Measurements from ENCODE around the gene ACACA.

The ACACA gene

GRCh38 chr17:37098152-37098551 lies 308.5 kb downstream of the ACACA start:
- DNase-seq (ENCODE audit: low spot score in 2 of 2) = no peak
- Mint-ChIP-seq H3K27me3 (no peaks in the 10 kb centered on the region), H3K9me3 (no peaks in the 10 kb centered on the region), H3K27ac (ENCODE audit: low read depth) (no peak overlapping the region), H3K36me3 (ENCODE audit: insufficient read depth) (peaks cover 8% of the 10 kb centered on the region), H3K4me3 (no peak overlapping the region), H3K4me1 (no peaks in the 10 kb centered on the region)
- no peak for ATAC-seq (replicated peaks; ENCODE audit: extremely low read depth, poor library complexity, severe bottlenecking)

- Mint-ChIP-seq H3K4me1 (no peaks in the 10 kb centered on the region), H3K27ac (ENCODE audit: low read depth) (no peak overlapping the region), H3K27me3 (no peaks in the 10 kb centered on the region), H3K36me3 (ENCODE audit: insufficient read depth) (peaks cover 7% of the 10 kb centered on the region), H3K4me3 (no peak overlapping the region), H3K9me3 (no peaks in the 10 kb centered on the region)
- no peak for ATAC-seq (replicated peaks; ENCODE audit: extremely low read depth, poor library complexity, severe bottlenecking)
- no peak for DNase-seq (ENCODE audit: low spot score in 2 of 2)
These were observed 309.5 kb downstream of the ACACA start for GRCh38 chr17:37097154-37097553.

- H3K27ac Mint-ChIP-seq (ENCODE audit: low read depth) = no peak overlapping the region
- DNase-seq (ENCODE audit: low spot score in 2 of 2) (no peak), ATAC-seq (replicated peaks; ENCODE audit: extremely low read depth, poor library complexity, severe bottlenecking) (no peak)
- H3K9me3 Mint-ChIP-seq = no peaks in the 10 kb centered on the region
- H3K27me3 Mint-ChIP-seq = no peaks in the 10 kb centered on the region
- H3K36me3 Mint-ChIP-seq (ENCODE audit: insufficient read depth) = peaks cover 7% of the 10 kb centered on the region
- no peak overlapping the region for H3K4me3 Mint-ChIP-seq
- peaks cover 1% of the 10 kb centered on the region for H3K4me1 Mint-ChIP-seq
These were observed 310.6 kb downstream of the ACACA start for GRCh38 chr17:37096071-37096470.

GRCh38 chr17:37094391-37094790 lies 312.2 kb downstream of the ACACA start:
- Mint-ChIP-seq H3K27ac (ENCODE audit: low read depth) (peak overlapping the region; percentile 29), H3K27me3 (no peaks in the 10 kb centered on the region), H3K4me3 (no peak overlapping the region), H3K4me1 (peaks cover 18% of the 10 kb centered on the region), H3K9me3 (no peaks in the 10 kb centered on the region), H3K36me3 (ENCODE audit: insufficient read depth) (peaks cover 9% of the 10 kb centered on the region)
- DNase-seq (ENCODE audit: low spot score in 2 of 2) = no peak
- no peak for ATAC-seq (replicated peaks; ENCODE audit: extremely low read depth, poor library complexity, severe bottlenecking)

GRCh38 chr17:37092701-37093100 lies 313.9 kb downstream of the ACACA start:
- H3K36me3 Mint-ChIP-seq (ENCODE audit: insufficient read depth) = peaks cover 6% of the 10 kb centered on the region
- no peak overlapping the region for H3K27ac Mint-ChIP-seq (ENCODE audit: low read depth)
- ATAC-seq (replicated peaks; ENCODE audit: extremely low read depth, poor library complexity, severe bottlenecking) = no peak
- no peak overlapping the region for H3K4me3 Mint-ChIP-seq
- H3K9me3 Mint-ChIP-seq = no peaks in the 10 kb centered on the region
- H3K4me1 Mint-ChIP-seq = peaks cover 35% of the 10 kb centered on the region
- DNase-seq (ENCODE audit: low spot score in 2 of 2) = no peak
- H3K27me3 Mint-ChIP-seq = no peaks in the 10 kb centered on the region

- H3K36me3 Mint-ChIP-seq (ENCODE audit: insufficient read depth) = peaks cover 7% of the 10 kb centered on the region
- no peak overlapping the region for H3K4me3 Mint-ChIP-seq
- peaks cover 38% of the 10 kb centered on the region for H3K4me1 Mint-ChIP-seq
- H3K27ac Mint-ChIP-seq (ENCODE audit: low read depth) = no peak overlapping the region
- no peak for ATAC-seq (replicated peaks; ENCODE audit: extremely low read depth, poor library complexity, severe bottlenecking)
- no peak for DNase-seq (ENCODE audit: low spot score in 2 of 2)
- H3K27me3 Mint-ChIP-seq = no peaks in the 10 kb centered on the region
- no peaks in the 10 kb centered on the region for H3K9me3 Mint-ChIP-seq
These were observed 314.6 kb downstream of the ACACA start for GRCh38 chr17:37092071-37092470.

GRCh38 chr17:37090941-37091340 lies 315.7 kb downstream of the ACACA start:
- ATAC-seq (replicated peaks; ENCODE audit: extremely low read depth, poor library complexity, severe bottlenecking) = no peak
- peaks cover 38% of the 10 kb centered on the region for H3K4me1 Mint-ChIP-seq
- H3K27me3 Mint-ChIP-seq = no peaks in the 10 kb centered on the region
- no peak for DNase-seq (ENCODE audit: low spot score in 2 of 2)
- H3K36me3 Mint-ChIP-seq (ENCODE audit: insufficient read depth) = peaks cover 6% of the 10 kb centered on the region
- no peaks in the 10 kb centered on the region for H3K9me3 Mint-ChIP-seq
- peak overlapping the region; percentile 72 for H3K4me3 Mint-ChIP-seq
- peak overlapping the region; percentile 99 for H3K27ac Mint-ChIP-seq (ENCODE audit: low read depth)

- H3K4me3 Mint-ChIP-seq = peak overlapping the region; percentile 72
- ATAC-seq (replicated peaks; ENCODE audit: extremely low read depth, poor library complexity, severe bottlenecking) (peak; percentile 98), DNase-seq (ENCODE audit: low spot score in 2 of 2) (peak; percentile 30 to 70)
- H3K9me3 Mint-ChIP-seq = no peaks in the 10 kb centered on the region
- peaks cover 38% of the 10 kb centered on the region for H3K4me1 Mint-ChIP-seq
- H3K36me3 Mint-ChIP-seq (ENCODE audit: insufficient read depth) = peaks cover 6% of the 10 kb centered on the region
- H3K27me3 Mint-ChIP-seq = no peaks in the 10 kb centered on the region
- H3K27ac Mint-ChIP-seq (ENCODE audit: low read depth) = peak overlapping the region; percentile 99
These were observed 316.7 kb downstream of the ACACA start for GRCh38 chr17:37089956-37090355.

GRCh38 chr17:37088913-37089312 lies 317.7 kb downstream of the ACACA start:
- Mint-ChIP-seq H3K36me3 (ENCODE audit: insufficient read depth) (peaks cover 6% of the 10 kb centered on the region), H3K27ac (ENCODE audit: low read depth) (peak overlapping the region; percentile 99), H3K4me1 (peaks cover 38% of the 10 kb centered on the region), H3K4me3 (peak overlapping the region; percentile 72), H3K27me3 (no peaks in the 10 kb centered on the region), H3K9me3 (no peaks in the 10 kb centered on the region)
- ATAC-seq (replicated peaks; ENCODE audit: extremely low read depth, poor library complexity, severe bottlenecking) = no peak
- DNase-seq (ENCODE audit: low spot score in 2 of 2) = no peak

GRCh38 chr17:37088459-37088858 lies 318.2 kb downstream of the ACACA start:
- H3K4me3 Mint-ChIP-seq = peak overlapping the region; percentile 41
- peak overlapping the region; percentile 99 for H3K27ac Mint-ChIP-seq (ENCODE audit: low read depth)
- DNase-seq (ENCODE audit: low spot score in 2 of 2) (no peak), ATAC-seq (replicated peaks; ENCODE audit: extremely low read depth, poor library complexity, severe bottlenecking) (no peak)
- no peaks in the 10 kb centered on the region for H3K27me3 Mint-ChIP-seq
- peaks cover 6% of the 10 kb centered on the region for H3K36me3 Mint-ChIP-seq (ENCODE audit: insufficient read depth)
- H3K9me3 Mint-ChIP-seq = no peaks in the 10 kb centered on the region
- peaks cover 38% of the 10 kb centered on the region for H3K4me1 Mint-ChIP-seq

- no peaks in the 10 kb centered on the region for H3K27me3 Mint-ChIP-seq
- H3K4me1 Mint-ChIP-seq = peaks cover 38% of the 10 kb centered on the region
- DNase-seq (ENCODE audit: low spot score in 2 of 2) = no peak
- H3K4me3 Mint-ChIP-seq = no peak overlapping the region
- H3K9me3 Mint-ChIP-seq = no peaks in the 10 kb centered on the region
- ATAC-seq (replicated peaks; ENCODE audit: extremely low read depth, poor library complexity, severe bottlenecking) = no peak
- peaks cover 4% of the 10 kb centered on the region for H3K36me3 Mint-ChIP-seq (ENCODE audit: insufficient read depth)
- no peak overlapping the region for H3K27ac Mint-ChIP-seq (ENCODE audit: low read depth)
These were observed 319.0 kb downstream of the ACACA start for GRCh38 chr17:37087683-37088082.

- DNase-seq (ENCODE audit: low spot score in 2 of 2) = no peak
- H3K27me3 Mint-ChIP-seq = no peaks in the 10 kb centered on the region
- H3K36me3 Mint-ChIP-seq (ENCODE audit: insufficient read depth) = peaks cover 4% of the 10 kb centered on the region
- no peak for ATAC-seq (replicated peaks; ENCODE audit: extremely low read depth, poor library complexity, severe bottlenecking)
- H3K4me1 Mint-ChIP-seq = peaks cover 38% of the 10 kb centered on the region
- H3K9me3 Mint-ChIP-seq = no peaks in the 10 kb centered on the region
- no peak overlapping the region for H3K27ac Mint-ChIP-seq (ENCODE audit: low read depth)
- H3K4me3 Mint-ChIP-seq = no peak overlapping the region
These were observed 319.7 kb downstream of the ACACA start for GRCh38 chr17:37086948-37087347.

- no peaks in the 10 kb centered on the region for H3K9me3 Mint-ChIP-seq
- ATAC-seq (replicated peaks; ENCODE audit: extremely low read depth, poor library complexity, severe bottlenecking) (no peak), DNase-seq (ENCODE audit: low spot score in 2 of 2) (no peak)
- H3K4me1 Mint-ChIP-seq = peaks cover 38% of the 10 kb centered on the region
- no peaks in the 10 kb centered on the region for H3K27me3 Mint-ChIP-seq
- H3K36me3 Mint-ChIP-seq (ENCODE audit: insufficient read depth) = peaks cover 4% of the 10 kb centered on the region
- H3K4me3 Mint-ChIP-seq = no peak overlapping the region
- H3K27ac Mint-ChIP-seq (ENCODE audit: low read depth) = no peak overlapping the region
These were observed 320.3 kb downstream of the ACACA start for GRCh38 chr17:37086334-37086733.

GRCh38 chr17:37084372-37084771 lies 322.3 kb downstream of the ACACA start:
- peaks cover 4% of the 10 kb centered on the region for H3K9me3 Mint-ChIP-seq
- H3K27me3 Mint-ChIP-seq = no peaks in the 10 kb centered on the region
- ATAC-seq (replicated peaks; ENCODE audit: extremely low read depth, poor library complexity, severe bottlenecking) (no peak), DNase-seq (ENCODE audit: low spot score in 2 of 2) (no peak)
- H3K4me3 Mint-ChIP-seq = no peak overlapping the region
- peaks cover 20% of the 10 kb centered on the region for H3K4me1 Mint-ChIP-seq
- H3K27ac Mint-ChIP-seq (ENCODE audit: low read depth) = no peak overlapping the region
- H3K36me3 Mint-ChIP-seq (ENCODE audit: insufficient read depth) = peaks cover 2% of the 10 kb centered on the region

Measured in central memory CD8-positive, alpha-beta T cell (primary cell).